Measurements from ENCODE around the gene WDR88. TPM values are rescaled to one million over a fixed set of nuclear protein-coding genes. Genes with fewer than 3 reads are reported as not detected.

WDR88 gene
- total RNA-seq, 4 donors from 2014 or later: not detected

DNA sequence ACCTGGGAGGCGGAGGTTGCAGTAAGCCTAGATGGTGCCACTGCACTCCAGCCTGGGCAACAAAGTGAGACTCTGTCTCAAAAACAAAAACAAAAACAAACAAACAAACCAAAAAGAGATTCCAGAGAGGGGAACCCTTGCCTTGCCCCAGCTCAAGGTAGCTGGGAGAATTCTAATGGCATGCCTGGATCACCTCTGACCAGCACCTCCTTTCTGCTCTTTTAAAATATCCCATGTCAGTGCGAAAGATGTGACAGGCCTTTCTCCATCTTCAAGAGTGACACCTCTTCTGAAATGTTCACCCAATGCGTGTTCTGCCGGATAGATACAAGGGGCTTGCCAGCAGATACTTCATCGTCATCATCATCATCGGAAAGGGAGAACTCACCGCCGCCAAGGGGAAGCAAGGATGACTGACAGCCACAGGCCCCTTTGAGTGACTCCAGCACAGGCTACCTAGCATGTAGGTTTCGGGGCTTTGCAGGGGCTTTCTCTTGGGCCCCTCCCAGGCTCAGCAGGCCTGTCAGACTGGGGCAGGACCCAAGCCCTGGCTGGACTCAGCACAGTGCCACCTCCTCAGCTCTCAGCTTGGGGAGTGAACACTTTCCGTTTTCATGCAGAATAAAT, 43.4 kb downstream of the WDR88 start:
- DNase-seq (ENCODE audit: low spot score in 2 of 2): no peak
- intact Hi-C loops (cut with DNase I; ENCODE audit: low total_unique reads): loop anchor here (5.0 kb wide), 1 partner anchor 647 kb away; no protein-coding TSS in a partner anchor
- 94 to 96% methylated on average over 10 of the region's 10 CpGs for WGBS, 2 donors
- no peak overlapping the region for H3K4me3 ChIP-seq (ENCODE audit: low read depth, poor library complexity, severe bottlenecking)
- TF ChIP-seq, protein P1, sequence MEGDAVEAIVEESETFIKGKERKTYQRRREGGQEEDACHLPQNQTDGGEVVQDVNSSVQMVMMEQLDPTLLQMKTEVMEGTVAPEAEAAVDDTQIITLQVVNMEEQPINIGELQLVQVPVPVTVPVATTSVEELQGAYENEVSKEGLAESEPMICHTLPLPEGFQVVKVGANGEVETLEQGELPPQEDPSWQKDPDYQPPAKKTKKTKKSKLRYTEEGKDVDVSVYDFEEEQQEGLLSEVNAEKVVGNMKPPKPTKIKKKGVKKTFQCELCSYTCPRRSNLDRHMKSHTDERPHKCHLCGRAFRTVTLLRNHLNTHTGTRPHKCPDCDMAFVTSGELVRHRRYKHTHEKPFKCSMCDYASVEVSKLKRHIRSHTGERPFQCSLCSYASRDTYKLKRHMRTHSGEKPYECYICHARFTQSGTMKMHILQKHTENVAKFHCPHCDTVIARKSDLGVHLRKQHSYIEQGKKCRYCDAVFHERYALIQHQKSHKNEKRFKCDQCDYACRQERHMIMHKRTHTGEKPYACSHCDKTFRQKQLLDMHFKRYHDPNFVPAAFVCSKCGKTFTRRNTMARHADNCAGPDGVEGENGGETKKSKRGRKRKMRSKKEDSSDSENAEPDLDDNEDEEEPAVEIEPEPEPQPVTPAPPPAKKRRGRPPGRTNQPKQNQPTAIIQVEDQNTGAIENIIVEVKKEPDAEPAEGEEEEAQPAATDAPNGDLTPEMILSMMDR (IDR thresholded peaks at IDR 0.05): no peak
- no peak for TF ChIP-seq POLR2A (IDR thresholded peaks at IDR 0.05)

DNA sequence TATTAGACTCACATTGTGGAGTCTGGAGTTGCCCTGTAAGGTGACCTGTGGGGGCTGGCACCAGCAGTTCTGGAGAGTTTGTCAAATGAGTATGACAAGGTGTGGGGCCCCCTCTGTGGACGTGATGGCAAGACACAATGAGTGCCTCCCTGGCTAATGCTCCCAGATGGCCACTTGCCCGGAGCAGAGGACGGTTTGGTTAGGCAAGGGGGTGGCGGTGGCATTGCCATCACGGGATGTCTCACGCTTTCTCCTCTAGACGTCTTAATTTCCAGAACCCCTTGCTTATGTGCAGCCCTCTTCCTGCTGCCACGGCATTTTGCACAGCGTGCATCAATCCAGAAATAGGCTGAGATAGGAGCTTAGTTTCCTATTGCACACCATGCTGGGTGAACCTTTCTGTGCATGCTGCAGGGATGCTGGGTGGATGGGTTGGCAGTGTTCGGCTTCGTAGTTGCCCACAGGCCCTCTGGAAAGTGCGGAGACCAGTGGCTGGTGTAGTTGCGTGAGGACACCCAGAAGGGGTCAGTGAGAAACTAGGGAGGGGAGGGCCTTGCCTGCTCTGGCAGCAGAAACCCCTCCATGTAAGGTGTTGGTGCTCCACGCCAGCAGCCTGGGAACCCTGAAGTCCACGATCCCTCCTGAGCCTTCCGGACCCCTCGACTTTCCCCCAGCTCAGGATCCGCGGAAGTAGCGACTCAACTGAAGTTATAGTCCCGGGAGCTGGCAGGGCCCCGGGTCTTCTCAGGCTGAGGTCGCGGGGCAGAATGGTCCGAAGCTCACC, 44.2 kb downstream of the WDR88 start:
- WGBS, 2 donors: 14 to 16% methylated on average over 18 to 25 of the region's 25 CpGs
- intact Hi-C loops (cut with DNase I; ENCODE audit: low total_unique reads): loop anchor here (5.0 kb wide), 1 partner anchor 646 kb away; no protein-coding TSS in a partner anchor
- peak in 1 of 2 donors; percentile 91 for DNase-seq (ENCODE audit: low spot score in 2 of 2)
- no peak for TF ChIP-seq POLR2A (IDR thresholded peaks at IDR 0.05)
- TF ChIP-seq, protein P1 (IDR thresholded peaks at IDR 0.05): no peak
- peak overlapping the region; percentile 89 for H3K4me3 ChIP-seq (ENCODE audit: low read depth, poor library complexity, severe bottlenecking)

GRCh38 chr19:33176670-33177416, 44.9 kb downstream of the WDR88 start:
- H3K4me3 ChIP-seq (ENCODE audit: low read depth, poor library complexity, severe bottlenecking): peak overlapping the region; percentile 89
- TF ChIP-seq POLR2A (IDR thresholded peaks at IDR 0.05): no peak
- TF ChIP-seq, protein P1 (IDR thresholded peaks at IDR 0.05): no peak
- DNase-seq (ENCODE audit: low spot score in 2 of 2): peak; percentile 98 to 99
- whole genome bisulfite sequencing, 2 donors: 0% methylated on average over 31 to 46 of the region's 65 CpGs
- intact Hi-C loops (cut with DNase I; ENCODE audit: low total_unique reads): loop anchor here (5.0 kb wide), 1 partner anchor 645 kb away; no protein-coding TSS in a partner anchor

DNA sequence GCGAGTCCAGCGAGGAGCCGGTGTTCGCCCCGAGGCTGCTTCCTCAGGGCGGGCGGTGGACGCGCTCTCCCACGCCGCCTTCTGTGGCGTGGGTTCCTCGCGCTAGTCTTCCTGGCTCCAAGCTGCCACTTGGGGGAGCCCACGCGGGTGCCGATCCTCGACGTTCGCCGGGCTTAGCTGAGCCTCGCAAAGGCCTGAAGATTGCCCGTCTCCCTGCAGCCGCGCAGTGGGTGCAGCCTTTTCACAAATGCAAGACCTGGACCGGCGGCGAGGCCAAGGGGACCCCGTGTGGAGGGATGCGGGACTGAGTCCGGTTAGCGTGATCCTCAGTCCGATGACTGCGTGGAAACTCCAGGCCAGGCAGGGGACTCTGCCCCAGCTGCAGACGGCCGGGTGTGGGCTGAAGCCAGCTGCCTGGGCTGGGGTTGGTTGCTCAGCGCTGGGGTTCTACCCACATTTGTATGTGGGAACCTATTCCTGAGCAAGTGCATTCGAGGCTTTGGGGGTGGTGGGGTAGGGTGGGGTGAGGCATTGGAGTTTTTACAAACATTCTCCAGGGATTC, 45.6 kb downstream of the WDR88 start:
- intact Hi-C loops (cut with DNase I; ENCODE audit: low total_unique reads): loop anchor here (5.0 kb wide), 1 partner anchor 645 kb away; no protein-coding TSS in a partner anchor
- no peak for TF ChIP-seq POLR2A (IDR thresholded peaks at IDR 0.05)
- TF ChIP-seq, protein P1 (IDR thresholded peaks at IDR 0.05): no peak
- WGBS, 2 donors: 0% methylated on average over 15 to 22 of the region's 38 CpGs
- DNase-seq (ENCODE audit: low spot score in 2 of 2): peak in 1 of 2 donors; percentile 95
- H3K4me3 ChIP-seq (ENCODE audit: low read depth, poor library complexity, severe bottlenecking): peak overlapping the region; percentile 46

DNA sequence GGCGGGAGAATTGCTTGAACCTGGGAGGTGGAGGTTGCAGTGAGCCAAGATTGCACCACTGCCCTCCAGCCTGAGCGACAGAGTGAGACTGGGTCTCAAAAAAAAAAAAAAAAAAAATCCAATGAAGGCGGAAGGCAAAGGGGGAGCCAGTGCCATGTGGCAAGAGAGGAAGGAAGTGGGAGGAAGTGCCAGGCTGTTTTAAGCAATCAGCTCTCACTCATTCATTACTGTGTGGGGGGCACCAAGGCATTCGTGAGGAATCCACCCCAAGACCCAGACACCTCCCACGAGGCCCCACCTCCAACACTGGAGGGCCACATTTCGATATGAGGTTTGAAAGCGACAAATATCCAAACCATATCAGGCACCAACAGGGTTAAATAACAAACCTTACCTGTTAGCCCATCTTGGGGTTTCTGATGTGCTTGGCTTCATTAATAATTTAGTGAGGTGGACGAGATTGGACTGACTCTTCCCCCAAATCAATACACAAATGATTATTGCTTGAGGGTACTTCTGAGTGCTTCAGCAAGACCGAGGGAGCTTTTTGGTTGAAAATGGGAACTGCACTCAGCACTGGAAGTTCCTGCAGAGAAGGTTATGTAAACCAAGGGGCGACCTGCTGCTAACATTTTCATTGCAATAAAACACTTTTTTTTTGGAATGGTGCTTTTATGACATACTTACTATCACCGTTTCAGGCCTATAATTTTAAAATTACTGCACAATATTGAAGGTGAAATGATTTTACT, 54.7 kb downstream of the WDR88 start:
- 72 to 76% methylated on average over 11 of the region's 11 CpGs for WGBS, 2 donors

More for the DNA sequence above, 54.7 kb downstream of the WDR88 start:
- intact Hi-C loops (cut with DNase I; ENCODE audit: low total_unique reads): no loop called here
- TF ChIP-seq, protein P1 (IDR thresholded peaks at IDR 0.05): no peak
- no peak for TF ChIP-seq POLR2A (IDR thresholded peaks at IDR 0.05)
- H3K4me3 ChIP-seq (ENCODE audit: low read depth, poor library complexity, severe bottlenecking): no peak overlapping the region
- no peak for DNase-seq (ENCODE audit: low spot score in 2 of 2)
